Thyroid gland (tissue), 4 donors: ENCODE results near the gene MOV10.

ENCODE experiments used
- POLR2A ChIP-seq, 2 donors: fragments of 450-650 bp; IDR thresholded peaks; one replicate each; pipeline ENCODE4 v1.6.1; 2017; ENCODE audit warnings: antibody characterized with exemption in 2 of 2, mild to moderate bottlenecking in 2 of 2, moderate library complexity in 1 of 2
- TF ChIP-seq, protein P1 (sequence below), 6 experiments: fragments of 200-600 bp in 3 of 6; fragments of 450-650 bp in 3 of 6; sonication (generic) in 3 of 6; IDR thresholded peaks; one replicate each; pipeline ENCODE4 v1.5.1; 2016 to 2019; ENCODE audit warnings: antibody characterized with exemption in 6 of 6, mild to moderate bottlenecking in 2 of 6, inconsistent platforms in 1 of 6, moderate library complexity in 1 of 6

DNA sequence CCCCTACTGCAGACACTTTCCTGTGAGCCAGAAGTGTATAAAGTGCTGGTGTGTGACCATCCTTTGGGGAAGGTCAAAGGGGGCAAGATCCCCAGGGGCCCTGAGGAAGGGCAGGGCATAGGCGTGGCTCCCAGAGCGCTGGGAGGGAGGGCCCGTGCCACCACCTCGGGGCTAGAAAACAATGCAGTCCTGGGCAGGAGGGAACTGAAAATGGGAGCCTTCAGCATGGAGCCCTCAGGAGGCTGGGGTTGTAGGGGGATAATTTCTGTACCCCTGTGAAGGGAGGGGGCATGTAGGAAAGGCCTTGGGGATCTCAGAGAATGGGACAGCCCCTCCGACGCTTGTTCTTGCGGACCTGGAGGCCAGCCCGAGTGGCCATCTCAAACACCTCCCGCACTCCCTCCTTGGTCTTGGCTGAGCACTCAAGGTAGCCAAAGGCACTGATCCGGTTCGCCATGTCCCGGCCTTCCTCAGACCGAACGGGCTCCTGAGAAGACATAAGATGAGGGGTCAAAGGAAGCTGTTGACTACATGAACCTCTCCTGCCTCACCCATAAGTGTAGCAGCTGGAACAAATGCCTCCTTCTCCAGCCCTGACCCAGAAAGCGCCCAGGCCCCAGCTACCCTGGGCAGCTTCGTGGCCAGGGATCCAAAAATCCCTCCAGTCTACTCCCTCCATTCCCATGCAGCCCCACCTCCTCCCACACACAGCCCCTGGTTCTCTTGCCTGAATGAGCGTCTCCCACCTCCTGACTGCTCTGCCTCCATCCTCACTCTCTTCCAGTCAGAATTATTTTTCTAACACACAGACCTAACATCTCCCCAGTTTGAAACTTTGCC is 27.0 kb downstream of the MOV10 start:
- TF ChIP-seq, protein P1, sequence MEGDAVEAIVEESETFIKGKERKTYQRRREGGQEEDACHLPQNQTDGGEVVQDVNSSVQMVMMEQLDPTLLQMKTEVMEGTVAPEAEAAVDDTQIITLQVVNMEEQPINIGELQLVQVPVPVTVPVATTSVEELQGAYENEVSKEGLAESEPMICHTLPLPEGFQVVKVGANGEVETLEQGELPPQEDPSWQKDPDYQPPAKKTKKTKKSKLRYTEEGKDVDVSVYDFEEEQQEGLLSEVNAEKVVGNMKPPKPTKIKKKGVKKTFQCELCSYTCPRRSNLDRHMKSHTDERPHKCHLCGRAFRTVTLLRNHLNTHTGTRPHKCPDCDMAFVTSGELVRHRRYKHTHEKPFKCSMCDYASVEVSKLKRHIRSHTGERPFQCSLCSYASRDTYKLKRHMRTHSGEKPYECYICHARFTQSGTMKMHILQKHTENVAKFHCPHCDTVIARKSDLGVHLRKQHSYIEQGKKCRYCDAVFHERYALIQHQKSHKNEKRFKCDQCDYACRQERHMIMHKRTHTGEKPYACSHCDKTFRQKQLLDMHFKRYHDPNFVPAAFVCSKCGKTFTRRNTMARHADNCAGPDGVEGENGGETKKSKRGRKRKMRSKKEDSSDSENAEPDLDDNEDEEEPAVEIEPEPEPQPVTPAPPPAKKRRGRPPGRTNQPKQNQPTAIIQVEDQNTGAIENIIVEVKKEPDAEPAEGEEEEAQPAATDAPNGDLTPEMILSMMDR (IDR thresholded peaks at IDR 0.05): no peak
- TF ChIP-seq POLR2A (IDR thresholded peaks at IDR 0.05): no peak
